Left ventricle myocardium superior (tissue), 1 donor: ENCODE results near the gene SLC6A7. TPM values are rescaled to one million over a fixed set of nuclear protein-coding genes. Genes with fewer than 3 reads are reported as not detected.

Experiments
- ATAC-seq: fragments of 200-7000 bp; cut with Tn5 transposase; one replicate; pipeline ENCODE4 v1.9.1; 2020; ENCODE audit warnings: mild to moderate bottlenecking, moderate library complexity
- DNase-seq: peaks from one replicate; pipeline ENCODE4 v3.0.0-alpha.2; 2020
- intact Hi-C: fragments of 100-400 bp; cut with micrococcal nuclease; formaldehyde crosslinking; loops from one replicate; pipeline ENCODE4 v1.11.0; 2022
- total RNA-seq: library from RNA; stranded (reverse); fragmentation: NEBNext Ultra II Directional; extraction: Animal tissue kit (Norgen Biotek cat#: 25700); gene quantifications from one replicate; pipeline ENCODE4 v1.2.1, GENCODE V29; 2021
- donor health status: DM: no; HTN: yes; CAD: no; lungs with severe emphysema.

Gene SLC6A7
- total RNA-seq, 1 donor from 2014 or later = not detected

DNA sequence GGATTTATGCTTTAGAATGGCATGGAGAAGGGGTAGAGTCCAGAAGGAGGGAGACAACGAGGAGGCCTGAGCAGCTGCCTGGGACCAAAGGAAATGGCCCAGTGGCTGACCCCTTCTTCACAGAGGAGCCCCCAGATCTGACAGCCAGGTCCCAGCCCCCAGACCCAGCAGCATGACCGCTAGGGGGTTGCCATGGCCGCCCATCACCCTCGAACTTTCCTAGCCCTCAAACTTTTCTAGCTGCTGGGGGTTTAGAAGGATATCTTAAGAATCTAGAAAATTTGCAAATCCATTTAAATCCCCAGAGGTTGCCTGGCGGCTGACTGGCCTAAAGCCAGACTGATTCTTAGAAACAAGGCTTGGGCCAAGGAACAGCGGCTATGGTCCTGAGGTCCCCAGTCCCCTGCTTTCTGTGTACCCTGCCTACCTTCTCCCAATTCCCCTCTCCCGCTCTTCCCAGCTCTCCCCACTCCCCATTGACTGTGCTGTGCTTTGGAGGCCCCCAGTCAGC is 35.2 kb upstream of the SLC6A7 start:
- intact Hi-C loops = no loop called here
- ATAC-seq (no peak), DNase-seq (no peak)

DNA sequence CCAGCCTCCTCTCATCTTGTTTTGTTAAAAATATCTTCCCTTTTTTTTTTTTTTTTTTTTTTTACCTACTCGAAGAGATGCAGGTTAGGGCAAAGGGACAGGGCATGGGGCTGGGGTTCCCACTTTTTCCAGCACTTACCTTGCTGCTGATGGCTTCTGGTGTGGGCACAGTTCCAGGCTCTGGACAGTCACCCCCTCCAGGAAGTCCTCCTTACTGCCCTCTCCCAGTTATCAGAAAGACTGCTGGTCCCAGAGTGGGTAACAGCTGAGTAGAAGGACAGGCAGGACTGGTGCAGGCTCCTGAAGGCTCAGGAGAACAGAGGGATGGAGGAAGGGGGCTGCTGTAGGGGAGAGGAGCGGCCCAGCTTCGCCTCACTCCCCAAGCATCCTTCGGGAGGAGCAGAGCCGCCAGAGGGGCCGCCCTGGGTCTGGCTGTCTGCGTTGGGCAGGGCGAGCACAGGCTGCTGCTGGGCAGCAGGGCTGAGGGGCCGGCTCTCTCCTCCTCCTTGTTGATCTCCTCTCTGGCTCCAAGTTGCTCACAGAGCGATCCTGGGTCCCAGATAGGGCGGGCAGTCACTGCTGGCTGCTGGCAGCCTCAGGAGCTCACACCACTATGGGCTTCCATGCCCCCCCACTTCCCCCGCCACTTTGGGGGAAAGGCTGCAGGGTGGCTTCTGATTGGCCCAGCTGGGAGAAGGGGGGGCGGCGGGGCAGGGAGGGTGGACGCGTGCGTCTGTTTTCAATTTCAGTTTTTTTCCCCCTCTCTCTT is 34.4 kb upstream of the SLC6A7 start, which contains the start of gene PDGFRB:
TSS of gene PDGFRB (minus strand) at position 588 of the 769 bp plus-strand sequence. CDS start 18,798 bp downstream, outside the sequence.
- intact Hi-C loops = no loop called here
- peak; percentile 85 for ATAC-seq
- peak; percentile 92 for DNase-seq

DNA sequence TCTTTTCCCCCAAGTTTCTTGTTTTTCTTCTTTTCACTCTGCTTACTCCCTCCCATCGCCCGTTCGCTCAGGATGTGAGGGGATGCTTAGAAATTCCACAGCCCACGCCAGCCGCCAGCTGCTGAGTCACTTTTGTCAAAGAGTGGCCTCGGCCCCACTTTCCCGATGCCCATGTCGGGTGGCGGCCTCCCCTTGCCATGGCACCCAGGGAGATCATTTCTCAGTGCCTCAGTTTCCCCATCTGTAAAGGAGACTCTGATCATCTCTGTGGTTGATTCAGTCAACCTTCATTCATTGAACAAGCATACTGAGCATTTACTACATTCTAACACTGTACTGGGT is 33.9 kb upstream of the SLC6A7 start:
- DNase-seq = no peak

GRCh38 chr5:150156540-150156939 is 33.3 kb upstream of the SLC6A7 start:
- intact Hi-C loops = no loop called here
- DNase-seq = no peak

More for the DNA sequence above, 33.9 kb upstream of the SLC6A7 start:
- intact Hi-C loops = no loop called here
- ATAC-seq = no peak

DNA sequence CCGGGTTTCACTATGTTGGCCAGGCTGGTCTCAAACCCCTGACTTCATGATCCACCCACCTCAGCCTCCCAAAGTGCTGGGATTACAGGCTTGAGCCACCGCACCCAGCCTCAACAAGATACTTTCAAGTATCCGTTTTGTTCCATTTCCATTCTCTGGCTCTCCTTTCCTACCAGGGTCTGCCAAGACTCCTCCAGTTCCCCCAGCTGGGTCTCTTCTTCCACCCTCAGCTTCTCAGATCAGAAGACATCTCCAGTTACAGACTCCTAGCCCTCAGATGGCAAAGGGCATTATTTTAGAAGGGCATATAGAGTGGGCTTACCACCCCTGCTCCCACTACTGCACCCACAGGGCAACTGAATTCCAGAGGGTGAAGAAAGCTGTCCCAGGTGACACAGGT is 32.7 kb upstream of the SLC6A7 start:
- intact Hi-C loops = no loop called here
- ATAC-seq = no peak

More at GRCh38 chr5:150156540-150156939, 33.3 kb upstream of the SLC6A7 start:
- ATAC-seq = no peak

GRCh38 chr5:150158170-150158949 is 31.5 kb upstream of the SLC6A7 start:
- intact Hi-C loops = no loop called here
- ATAC-seq (peak; percentile 3), DNase-seq (peak; percentile 62)

More for the DNA sequence above, 32.7 kb upstream of the SLC6A7 start:
- DNase-seq = no peak

DNA sequence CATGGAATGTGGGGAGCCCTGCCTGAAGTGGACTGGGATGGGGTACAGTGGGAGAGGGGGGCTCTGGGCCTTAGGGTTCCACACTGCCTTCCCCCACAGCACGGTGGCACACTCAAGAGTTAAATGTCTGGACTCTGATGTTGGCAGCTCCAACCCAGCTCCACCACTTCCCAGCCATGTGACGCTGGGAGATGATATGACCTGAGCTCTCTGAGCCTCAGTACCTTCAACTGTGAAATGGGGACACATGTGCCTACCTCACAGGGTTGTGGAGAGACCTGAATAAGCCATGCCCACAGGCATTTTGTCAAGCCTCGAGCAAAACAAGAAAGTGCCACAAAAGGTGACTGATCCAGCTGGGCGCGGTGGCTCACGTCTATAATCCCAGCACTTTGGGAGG is 30.8 kb upstream of the SLC6A7 start:
- DNase-seq (no peak), ATAC-seq (no peak)
- intact Hi-C loops = no loop called here

DNA sequence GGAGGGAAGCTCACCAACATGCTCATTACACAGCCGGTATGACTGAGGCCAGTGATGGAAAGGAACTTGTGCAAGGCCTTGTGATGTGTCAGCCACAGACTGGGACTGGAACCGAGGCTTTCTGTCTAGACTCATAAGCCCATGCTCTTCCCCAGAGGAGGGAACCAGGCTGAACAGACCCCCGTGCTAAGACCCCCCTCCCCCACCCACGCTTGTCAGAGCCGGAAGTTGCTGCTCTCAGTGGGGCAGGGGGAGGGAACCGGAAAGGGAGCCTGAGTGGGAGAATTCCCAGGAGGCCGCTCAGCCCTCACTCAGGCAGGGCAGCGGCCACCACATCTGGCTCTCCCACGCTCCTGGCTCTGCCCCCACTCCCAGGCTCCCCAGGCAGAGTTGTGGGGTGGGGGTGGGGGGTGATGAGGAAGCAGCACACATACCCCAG is 30.1 kb upstream of the SLC6A7 start:
- peak; percentile 79 for DNase-seq
- intact Hi-C loops = loop anchor here (5.0 kb wide), 1 partner anchor 58 kb away; no protein-coding TSS in a partner anchor
- peak; percentile 22 for ATAC-seq

GRCh38 chr5:150160448-150161081 is 29.3 kb upstream of the SLC6A7 start:
- DNase-seq (no peak), ATAC-seq (no peak)
- intact Hi-C loops = loop anchor here (5.0 kb wide), 1 partner anchor 57 kb away; no protein-coding TSS in a partner anchor

GRCh38 chr5:150161242-150162141 is 28.4 kb upstream of the SLC6A7 start:
- DNase-seq (peak; percentile 92), ATAC-seq (peak; percentile 61)
- intact Hi-C loops = loop anchor here (5.0 kb wide), 1 partner anchor 56 kb away; no protein-coding TSS in a partner anchor

DNA sequence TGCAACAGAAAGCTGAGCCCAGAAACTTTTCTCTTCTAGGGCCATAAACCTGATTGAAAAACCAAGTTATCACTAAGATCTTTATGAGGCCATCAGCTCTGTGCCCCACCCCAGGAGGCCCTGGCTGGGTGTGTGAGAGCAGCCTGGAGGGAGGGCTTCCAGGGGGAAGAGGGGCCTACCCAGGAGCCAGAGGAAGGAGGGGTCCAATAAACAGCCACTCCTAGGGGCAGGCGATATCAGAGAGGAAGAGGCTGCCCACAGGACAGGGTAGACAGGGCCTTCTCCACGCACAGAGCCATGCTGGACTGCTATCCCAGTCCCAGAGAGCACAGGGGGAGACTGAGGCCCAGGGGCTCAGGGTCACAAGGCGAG is 27.7 kb upstream of the SLC6A7 start:
- intact Hi-C loops = loop anchor here (5.0 kb wide), 1 partner anchor 55 kb away; no protein-coding TSS in a partner anchor

GRCh38 chr5:150163035-150163434 is 26.8 kb upstream of the SLC6A7 start:
- no peak for DNase-seq
- ATAC-seq = no peak
- intact Hi-C loops = loop anchor here (5.0 kb wide), 1 partner anchor 54 kb away; no protein-coding TSS in a partner anchor

More for the DNA sequence above, 27.7 kb upstream of the SLC6A7 start:
- ATAC-seq (no peak), DNase-seq (no peak)

- intact Hi-C loops = loop anchor here (5.0 kb wide), 1 partner anchor 54 kb away; no protein-coding TSS in a partner anchor
- ATAC-seq (peak; percentile 67), DNase-seq (peak; percentile 88)
These were observed 26.3 kb upstream of the SLC6A7 start for GRCh38 chr5:150163547-150164059.

GRCh38 chr5:150164211-150164980 is 25.5 kb upstream of the SLC6A7 start:
- intact Hi-C loops = loop anchor here (5.0 kb wide), 1 partner anchor 53 kb away; no protein-coding TSS in a partner anchor
- DNase-seq (peak; percentile 65), ATAC-seq (peak; percentile 22)

DNA sequence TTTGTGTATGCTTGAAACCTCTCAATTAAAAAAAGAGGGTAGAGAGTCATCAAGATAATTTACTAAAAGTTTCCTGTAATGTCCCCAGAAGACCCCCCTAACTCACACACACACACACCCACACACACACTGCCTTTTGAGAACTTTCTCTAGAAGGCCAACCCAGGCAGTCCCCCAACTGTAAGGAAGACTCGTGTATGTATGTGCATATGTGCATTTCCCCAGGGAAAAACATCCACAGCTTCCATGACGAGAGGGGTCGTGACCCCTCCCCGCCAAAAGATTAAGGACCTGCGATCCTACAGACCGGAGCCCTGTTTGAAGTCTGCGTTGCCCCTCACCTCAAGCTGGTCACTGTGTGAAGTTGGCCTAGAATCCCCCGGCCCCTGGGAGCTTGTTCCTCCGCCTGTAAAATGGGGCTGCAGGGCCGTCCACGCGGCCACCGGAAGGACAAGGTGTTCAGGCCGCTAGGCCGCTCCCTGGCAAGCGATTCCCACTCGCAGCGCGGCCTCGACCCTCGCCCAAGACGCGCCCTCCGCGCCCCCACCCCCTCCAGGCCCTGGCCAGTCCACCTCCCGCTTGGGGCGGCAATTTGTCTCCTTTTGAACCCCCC is 23.7 kb upstream of the SLC6A7 start:
- intact Hi-C loops = no loop called here
- ATAC-seq (no peak), DNase-seq (no peak)

DNA sequence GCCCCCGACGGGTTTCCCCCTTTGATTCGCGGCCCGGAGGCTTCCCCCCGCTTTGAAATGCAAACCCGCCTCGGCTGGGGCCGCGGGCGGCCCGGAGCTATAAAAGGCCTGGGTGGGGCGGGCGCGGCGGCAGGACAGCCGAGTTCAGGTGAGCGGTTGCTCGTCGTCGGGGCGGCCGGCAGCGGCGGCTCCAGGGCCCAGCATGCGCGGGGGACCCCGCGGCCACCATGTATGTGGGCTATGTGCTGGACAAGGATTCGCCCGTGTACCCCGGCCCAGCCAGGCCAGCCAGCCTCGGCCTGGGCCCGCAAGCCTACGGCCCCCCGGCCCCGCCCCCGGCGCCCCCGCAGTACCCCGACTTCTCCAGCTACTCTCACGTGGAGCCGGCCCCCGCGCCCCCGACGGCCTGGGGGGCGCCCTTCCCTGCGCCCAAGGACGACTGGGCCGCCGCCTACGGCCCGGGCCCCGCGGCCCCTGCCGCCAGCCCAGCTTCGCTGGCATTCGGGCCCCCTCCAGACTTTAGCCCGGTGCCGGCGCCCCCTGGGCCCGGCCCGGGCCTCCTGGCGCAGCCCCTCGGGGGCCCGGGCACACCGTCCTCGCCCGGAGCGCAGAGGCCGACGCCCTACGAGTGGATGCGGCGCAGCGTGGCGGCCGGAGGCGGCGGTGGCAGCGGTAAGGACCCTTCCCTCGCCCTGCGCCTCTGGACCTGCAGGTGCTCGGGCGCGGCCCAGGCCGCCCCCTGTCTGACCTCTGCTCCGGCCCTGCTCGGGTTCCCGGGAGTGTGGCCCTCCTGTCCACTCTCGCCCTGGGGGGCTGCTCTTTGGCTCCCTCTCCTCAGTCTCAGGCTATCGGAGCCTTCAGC is 23.0 kb upstream of the SLC6A7 start, which contains the start of gene CDX1:
TSS of gene CDX1 (plus strand) at position 129 of the 862 bp plus-strand sequence. CDS start at position 228, 99 bp downstream.
- no peak for ATAC-seq
- intact Hi-C loops = no loop called here
- no peak for DNase-seq
